ENCODE data around the gene SEC22C. TPM values are rescaled to one million over a fixed set of nuclear protein-coding genes. Genes with fewer than 3 reads are reported as not detected.
A peak's percentile ranks its signal among the peaks of the same experiment; 100 is the strongest.
"Not testable (repeated sequence)": the region's sequence is repeated elsewhere in the genome, so short reads cannot be mapped to it uniquely, and the experiment has no call there.

The SEC22C gene
- total and polyA plus RNA-seq, 5 donors from 2014 or later, result 40.9 to 72.0 (median 53.4) TPM

GRCh38 chr3:42602961-42603360 is 21.2 kb upstream of the SEC22C start:
- Mint-ChIP-seq H3K27ac (no peak overlapping the region), H3K36me3 (peaks cover 30% of the 10 kb centered on the region), H3K4me3 (peak overlapping the region; percentile 48 to 99 (median 94)), H3K4me1 (peaks cover 32 to 69% (median 51%) of the 10 kb centered on the region in 4 donors), H3K27me3 (no peaks in the 10 kb centered on the region), H3K9me3 (peaks cover 0 to 6% (median 0%) of the 10 kb centered on the region in 7 donors)
- Histone ChIP-seq H3K9me3 (ENCODE audit: control insufficient read depth in 2 of 2, low read length in 2 of 2) (peaks cover 3 to 11% of the 10 kb centered on the region in 2 experiments), H3K4me1 (ENCODE audit: control insufficient read depth, insufficient read depth, low read length, poor library complexity, severe bottlenecking) (peaks cover 46% of the 10 kb centered on the region), H3K4me3 (ENCODE audit: low read depth, low read length) (peak overlapping the region; percentile 47), H3K27ac (ENCODE audit: insufficient read depth, low read length, poor library complexity, severe bottlenecking) (peak overlapping the region; percentile 23), H3K27me3 (ENCODE audit: control insufficient read depth, insufficient read depth, low read length) (no peaks in the 10 kb centered on the region), H3K36me3 (ENCODE audit: control insufficient read depth, insufficient read depth, low read length) (peaks cover 25% of the 10 kb centered on the region)
- ATAC-seq (ENCODE audit: low read depth in 2 of 2) (no peak), DNase-seq (no peak)

- Histone ChIP-seq H3K4me1 (ENCODE audit: control insufficient read depth, insufficient read depth, low read length, poor library complexity, severe bottlenecking) (peaks cover 46% of the 10 kb centered on the region), H3K4me3 (ENCODE audit: low read depth, low read length) (peak overlapping the region; percentile 83), H3K36me3 (ENCODE audit: control insufficient read depth, insufficient read depth, low read length) (peaks cover 18% of the 10 kb centered on the region), H3K27me3 (ENCODE audit: control insufficient read depth, insufficient read depth, low read length) (no peaks in the 10 kb centered on the region), H3K27ac (ENCODE audit: insufficient read depth, low read length, poor library complexity, severe bottlenecking) (peak overlapping the region; percentile 94), H3K9me3 (ENCODE audit: control insufficient read depth in 2 of 2, low read length in 2 of 2) (peaks cover 3 to 11% of the 10 kb centered on the region in 2 experiments)
- Mint-ChIP-seq H3K27me3 (no peaks in the 10 kb centered on the region), H3K4me1 (peaks cover 25 to 63% (median 44%) of the 10 kb centered on the region in 4 donors), H3K36me3 (peaks cover 23% of the 10 kb centered on the region), H3K9me3 (peaks cover 0 to 6% (median 0%) of the 10 kb centered on the region in 7 donors), H3K4me3 (peak overlapping the region; percentile 93 to 99 (median 94)), H3K27ac (peak overlapping the region; percentile 17 to 95 (median 86))
- DNase-seq, result peak in 2 of 3 donors; percentile 34 to 61
- ATAC-seq (ENCODE audit: low read depth in 2 of 2), result no peak
Observed at GRCh38 chr3:42601896-42602581, 20.3 kb upstream of the SEC22C start.

GRCh38 chr3:42600958-42601675 is 19.4 kb upstream of the SEC22C start:
- DNase-seq (peak in 2 of 3 donors; percentile 46 to 74), ATAC-seq (ENCODE audit: low read depth in 2 of 2) (peak in 1 of 2 donors; percentile 3)
- peak overlapping the region; percentile 93 to 99 (median 94) for H3K4me3 Mint-ChIP-seq
- peaks cover 25% of the 10 kb centered on the region for H3K36me3 Mint-ChIP-seq
- peaks cover 43% of the 10 kb centered on the region for H3K4me1 ChIP-seq (ENCODE audit: control insufficient read depth, insufficient read depth, low read length, poor library complexity, severe bottlenecking)
- H3K27me3 Mint-ChIP-seq, result no peaks in the 10 kb centered on the region
- no peaks in the 10 kb centered on the region for H3K27me3 ChIP-seq (ENCODE audit: control insufficient read depth, insufficient read depth, low read length)
- H3K27ac Mint-ChIP-seq, result peak overlapping the region; percentile 86 to 95 (median 86)
- peaks cover 0 to 6% (median 0%) of the 10 kb centered on the region in 7 donors for H3K9me3 Mint-ChIP-seq
- H3K27ac ChIP-seq (ENCODE audit: insufficient read depth, low read length, poor library complexity, severe bottlenecking), result peak overlapping the region; percentile 94
- H3K9me3 ChIP-seq (ENCODE audit: control insufficient read depth in 2 of 2, low read length in 2 of 2), result peaks cover 3 to 11% of the 10 kb centered on the region in 2 experiments
- H3K4me1 Mint-ChIP-seq, result peaks cover 23 to 57% (median 42%) of the 10 kb centered on the region in 4 donors
- H3K36me3 ChIP-seq (ENCODE audit: control insufficient read depth, insufficient read depth, low read length), result peaks cover 11% of the 10 kb centered on the region
- peak overlapping the region; percentile 83 for H3K4me3 ChIP-seq (ENCODE audit: low read depth, low read length)

DNA sequence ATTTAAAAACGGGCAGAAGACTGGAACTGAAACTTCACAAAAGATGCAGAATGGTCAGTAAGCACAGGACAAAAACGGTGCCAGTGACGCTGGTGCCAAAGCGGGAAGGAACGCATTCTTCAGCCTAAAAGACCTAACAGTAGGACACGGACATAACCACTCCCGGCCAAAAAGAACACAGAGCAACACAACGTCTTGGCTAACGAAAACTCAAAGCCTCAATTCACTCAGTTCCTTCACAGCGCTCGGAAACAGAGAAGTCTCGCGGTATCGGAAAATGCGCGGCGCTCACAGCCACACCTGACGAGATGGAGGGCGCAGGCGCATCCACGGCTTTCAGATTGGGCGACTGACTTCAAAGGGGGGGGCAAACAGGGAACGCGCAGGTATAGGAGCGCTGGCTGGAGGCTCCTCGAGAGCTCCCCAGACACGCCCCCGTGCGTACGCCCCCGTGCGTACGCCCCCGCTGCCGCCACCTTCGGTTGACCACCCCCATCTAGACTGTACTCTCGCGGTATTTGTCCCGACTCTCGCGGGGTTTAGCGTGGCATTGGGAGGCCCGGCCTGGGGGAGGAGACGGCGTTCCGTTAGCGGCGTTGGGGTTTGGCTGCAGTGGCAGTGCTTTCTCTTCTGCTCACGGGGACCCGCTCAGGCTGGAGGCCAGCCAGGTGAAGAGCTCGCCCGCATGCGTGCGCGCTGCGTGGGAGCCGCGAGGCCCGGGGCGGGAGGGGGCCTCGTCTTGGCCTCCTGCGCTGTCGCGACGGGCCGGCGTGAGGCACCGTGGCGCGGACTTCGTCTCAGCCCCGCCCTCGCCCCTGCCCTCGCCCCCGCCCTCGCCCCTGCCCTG is 18.6 kb upstream of the SEC22C start, which contains the start of gene NKTR:
Gene NKTR, plus strand, starts transcription at position 576 of the 847 bp plus-strand sequence. CDS start 321 bp downstream, outside the sequence.
- H3K4me1 ChIP-seq (ENCODE audit: control insufficient read depth, insufficient read depth, low read length, poor library complexity, severe bottlenecking), result peaks cover 35% of the 10 kb centered on the region
- Mint-ChIP-seq H3K4me3 (peak within 1 kb of the TSS; percentile 93 to 99 (median 94)), H3K36me3 (peaks cover 19% of the 10 kb centered on the region), H3K9me3 (peaks cover 0 to 6% (median 0%) of the 10 kb centered on the region in 7 donors), H3K27ac (peak within 1 kb of the TSS; percentile 95 to 96 (median 95)), H3K27me3 (no peaks in the 10 kb centered on the region), H3K4me1 (peaks cover 15 to 49% (median 38%) of the 10 kb centered on the region in 4 donors)
- H3K36me3 ChIP-seq (ENCODE audit: control insufficient read depth, insufficient read depth, low read length), result peaks cover 14% of the 10 kb centered on the region
- H3K27me3 ChIP-seq (ENCODE audit: control insufficient read depth, insufficient read depth, low read length), result no peaks in the 10 kb centered on the region
- H3K4me3 ChIP-seq (ENCODE audit: low read depth, low read length), result peak within 1 kb of the TSS; percentile 99
- peak within 1 kb of the TSS; percentile 94 for H3K27ac ChIP-seq (ENCODE audit: insufficient read depth, low read length, poor library complexity, severe bottlenecking)
- peaks cover 3 to 11% of the 10 kb centered on the region in 2 experiments for H3K9me3 ChIP-seq (ENCODE audit: control insufficient read depth in 2 of 2, low read length in 2 of 2)
- ATAC-seq (ENCODE audit: low read depth in 2 of 2) (peak; percentile 90 to 95), DNase-seq (peak; percentile 99 to 100 (median 99))

DNA sequence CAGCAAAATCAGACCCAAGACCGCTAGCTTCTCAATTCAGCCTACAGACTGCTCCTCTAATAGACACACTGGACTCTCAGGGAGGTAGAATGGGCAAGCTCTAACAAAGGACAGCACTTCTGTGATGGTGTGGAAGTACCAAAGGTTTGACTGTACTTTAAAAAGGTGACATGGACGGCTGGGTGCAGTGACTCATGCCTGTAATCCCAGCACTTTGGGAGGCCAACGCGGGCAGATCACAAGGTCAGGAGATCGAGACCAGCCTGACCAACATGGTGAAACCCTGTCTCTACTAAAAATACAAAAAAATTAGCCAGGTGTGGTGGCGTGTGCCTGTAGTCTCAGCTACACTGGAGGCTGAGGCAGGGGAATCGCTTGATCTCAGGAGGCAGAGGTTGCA is 15.3 kb upstream of the SEC22C start:
- not testable (repeated sequence) for H3K27ac ChIP-seq (ENCODE audit: insufficient read depth, low read length, poor library complexity, severe bottlenecking); H3K4me3 ChIP-seq (ENCODE audit: low read depth, low read length); DNase-seq; H3K27me3 Mint-ChIP-seq; H3K9me3 Mint-ChIP-seq; H3K36me3 Mint-ChIP-seq; H3K27me3 ChIP-seq (ENCODE audit: control insufficient read depth, insufficient read depth, low read length); ATAC-seq (ENCODE audit: low read depth in 2 of 2); H3K9me3 ChIP-seq (ENCODE audit: control insufficient read depth in 2 of 2, low read length in 2 of 2)
- Histone ChIP-seq H3K36me3 (ENCODE audit: control insufficient read depth, insufficient read depth, low read length) (peaks cover 24% of the 10 kb centered on the region), H3K4me1 (ENCODE audit: control insufficient read depth, insufficient read depth, low read length, poor library complexity, severe bottlenecking) (peaks cover 16% of the 10 kb centered on the region)
- Mint-ChIP-seq H3K4me1 (peaks cover 15 to 44% (median 34%) of the 10 kb centered on the region in 4 donors), H3K27ac (peak overlapping the region in 1 of 3 donors; percentile 65), H3K4me3 (peak overlapping the region in 2 of 4 donors; percentile 21 to 86)

GRCh38 chr3:42595682-42596081 is 13.9 kb upstream of the SEC22C start:
- Mint-ChIP-seq H3K36me3 (peaks cover 5% of the 10 kb centered on the region), H3K27me3 (peaks cover 2% of the 10 kb centered on the region), H3K4me3 (peak overlapping the region in 1 of 4 donors; percentile 27), H3K27ac (no peak overlapping the region), H3K9me3 (no peaks in the 10 kb centered on the region), H3K4me1 (peaks cover 11 to 47% (median 29%) of the 10 kb centered on the region in 4 donors)
- peaks cover 15% of the 10 kb centered on the region for H3K4me1 ChIP-seq (ENCODE audit: control insufficient read depth, insufficient read depth, low read length, poor library complexity, severe bottlenecking)
- H3K4me3 ChIP-seq (ENCODE audit: low read depth, low read length), result no peak overlapping the region
- no peaks in the 10 kb centered on the region for H3K27me3 ChIP-seq (ENCODE audit: control insufficient read depth, insufficient read depth, low read length)
- ATAC-seq (ENCODE audit: low read depth in 2 of 2) (no peak), DNase-seq (no peak)
- H3K36me3 ChIP-seq (ENCODE audit: control insufficient read depth, insufficient read depth, low read length), result peaks cover 24% of the 10 kb centered on the region
- H3K9me3 ChIP-seq (ENCODE audit: control insufficient read depth in 2 of 2, low read length in 2 of 2), result no peaks in the 10 kb centered on the region
- no peak overlapping the region for H3K27ac ChIP-seq (ENCODE audit: insufficient read depth, low read length, poor library complexity, severe bottlenecking)

DNA sequence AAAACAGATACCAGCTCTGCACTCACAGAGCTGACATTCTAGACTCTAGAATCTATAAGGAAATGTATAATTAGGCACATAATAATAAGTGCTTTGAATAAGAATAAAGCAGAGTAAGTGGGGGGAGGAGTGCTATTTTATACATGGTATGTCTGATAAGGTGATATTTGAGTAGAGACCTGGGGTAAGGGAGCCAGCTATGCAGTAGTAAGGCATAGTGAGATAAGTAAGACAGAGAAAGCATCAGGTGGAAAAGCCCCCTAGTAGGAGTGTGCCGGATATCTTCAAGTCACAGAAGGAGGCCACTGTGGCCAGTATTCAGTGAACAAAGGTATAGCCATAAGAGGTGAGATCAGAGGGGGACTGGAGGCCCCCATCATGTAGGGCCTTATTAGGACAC is 11.9 kb upstream of the SEC22C start:
- H3K4me3 ChIP-seq (ENCODE audit: low read depth, low read length), result no peak overlapping the region
- H3K36me3 Mint-ChIP-seq, result peaks cover 5% of the 10 kb centered on the region
- H3K27me3 Mint-ChIP-seq, result peaks cover 5% of the 10 kb centered on the region
- no peaks in the 10 kb centered on the region for H3K9me3 Mint-ChIP-seq
- no peak overlapping the region for H3K27ac ChIP-seq (ENCODE audit: insufficient read depth, low read length, poor library complexity, severe bottlenecking)
- H3K9me3 ChIP-seq (ENCODE audit: control insufficient read depth in 2 of 2, low read length in 2 of 2), result no peaks in the 10 kb centered on the region
- H3K36me3 ChIP-seq (ENCODE audit: control insufficient read depth, insufficient read depth, low read length), result peaks cover 24% of the 10 kb centered on the region
- peak overlapping the region in 3 of 4 donors; percentile 36 to 56 (median 52) for H3K4me3 Mint-ChIP-seq
- no peaks in the 10 kb centered on the region for H3K27me3 ChIP-seq (ENCODE audit: control insufficient read depth, insufficient read depth, low read length)
- no peak for DNase-seq
- peaks cover 14% of the 10 kb centered on the region for H3K4me1 ChIP-seq (ENCODE audit: control insufficient read depth, insufficient read depth, low read length, poor library complexity, severe bottlenecking)
- peaks cover 17 to 52% (median 30%) of the 10 kb centered on the region in 4 donors for H3K4me1 Mint-ChIP-seq
- no peak for ATAC-seq (ENCODE audit: low read depth in 2 of 2)
- H3K27ac Mint-ChIP-seq, result peak overlapping the region in 1 of 3 donors; percentile 76

Data from CD4-positive, CD25-positive, alpha-beta regulatory T cell (primary cell).